K562 (cell line): ENCODE data around the gene THRSP.

Experiments
- KDM1A ChIP-seq, 2 experiments: fragments of 450-650 bp; IDR thresholded peaks; 2 replicates each; pipeline ENCODE4 v1.6.1; 2016; ENCODE audit warnings: mild to moderate bottlenecking in 2 of 2
- KLF16 ChIP-seq: IDR thresholded peaks from 2 replicates; pipeline ENCODE4 v1.6.1; 2016; ENCODE audit warnings: antibody characterized with exemption
- ZBED1 ChIP-seq: IDR thresholded peaks from 2 replicates; pipeline ENCODE4 v1.6.1; 2014
- ZNF274 ChIP-seq: IDR thresholded peaks from 2 replicates; pipeline ENCODE4 v1.6.1; 2011; ENCODE audit warnings: low read depth, mild to moderate bottlenecking, low read length, moderate library complexity, borderline replicate concordance
- TF ChIP-seq, protein P1 (sequence below): sonication (generic); formaldehyde crosslinking; IDR thresholded peaks from 2 replicates; pipeline ENCODE4 v1.8.0; 2022; ENCODE audit warnings: mild to moderate bottlenecking, missing genetic modification reagents, borderline replicate concordance

DNA sequence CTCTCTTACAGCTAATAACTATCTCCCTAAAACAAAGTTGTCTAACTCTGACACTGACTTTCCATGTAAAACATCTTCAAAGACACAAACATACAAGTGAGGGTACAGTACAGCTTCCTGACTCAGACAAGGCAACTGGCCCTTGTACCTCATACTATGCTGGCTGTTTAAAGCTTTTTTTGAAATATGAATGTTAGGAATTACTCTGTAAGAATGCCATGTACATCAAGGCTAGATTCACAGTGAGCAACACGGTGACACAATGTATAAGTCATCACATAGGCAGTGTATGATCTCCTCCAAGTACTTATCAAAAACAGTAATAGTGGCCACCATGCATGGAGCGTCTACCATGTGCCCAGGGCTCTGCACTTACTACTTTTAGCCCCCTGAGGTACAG is 47.2 kb downstream of the THRSP start:
- TF ChIP-seq ZBED1 (no peak), KLF16 (no peak), ZNF274 (no peak), KDM1A (IDR thresholded peaks at IDR 0.05) (no peak)
- TF ChIP-seq, protein P1, sequence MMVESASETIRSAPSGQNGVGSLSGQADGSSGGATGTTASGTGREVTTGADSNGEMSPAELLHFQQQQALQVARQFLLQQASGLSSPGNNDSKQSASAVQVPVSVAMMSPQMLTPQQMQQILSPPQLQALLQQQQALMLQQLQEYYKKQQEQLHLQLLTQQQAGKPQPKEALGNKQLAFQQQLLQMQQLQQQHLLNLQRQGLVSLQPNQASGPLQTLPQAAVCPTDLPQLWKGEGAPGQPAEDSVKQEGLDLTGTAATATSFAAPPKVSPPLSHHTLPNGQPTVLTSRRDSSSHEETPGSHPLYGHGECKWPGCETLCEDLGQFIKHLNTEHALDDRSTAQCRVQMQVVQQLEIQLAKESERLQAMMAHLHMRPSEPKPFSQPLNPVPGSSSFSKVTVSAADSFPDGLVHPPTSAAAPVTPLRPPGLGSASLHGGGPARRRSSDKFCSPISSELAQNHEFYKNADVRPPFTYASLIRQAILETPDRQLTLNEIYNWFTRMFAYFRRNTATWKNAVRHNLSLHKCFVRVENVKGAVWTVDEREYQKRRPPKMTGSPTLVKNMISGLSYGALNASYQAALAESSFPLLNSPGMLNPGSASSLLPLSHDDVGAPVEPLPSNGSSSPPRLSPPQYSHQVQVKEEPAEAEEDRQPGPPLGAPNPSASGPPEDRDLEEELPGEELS: no peak
